ENCODE results near the gene CPD.

The CPD gene

GRCh38 chr17:30382345-30382744 is 3.6 kb downstream of the CPD start:
- no peak for TF ChIP-seq CTCF (IDR thresholded peaks at IDR 0.05; ENCODE audit: low read depth, low read length)
- H3K4me3 ChIP-seq (replicated peaks in 1 of 2; ENCODE audit: low read depth in 2 of 2, low read length in 2 of 2), result peak overlapping the region in 1 of 2 donors; percentile 87
- DNase-seq (ENCODE audit: low read depth in 2 of 2), result no peak

GRCh38 chr17:30388321-30389179 is 9.8 kb downstream of the CPD start:
- no peak overlapping the region for H3K4me3 ChIP-seq (replicated peaks in 1 of 2; ENCODE audit: low read depth in 2 of 2, low read length in 2 of 2)
- no peak for DNase-seq (ENCODE audit: low read depth in 2 of 2)
- TF ChIP-seq CTCF (IDR thresholded peaks at IDR 0.05; ENCODE audit: low read depth, low read length), result no peak

GRCh38 chr17:30389756-30390300 is 11.1 kb downstream of the CPD start:
- no peak overlapping the region for H3K4me3 ChIP-seq (replicated peaks in 1 of 2; ENCODE audit: low read depth in 2 of 2, low read length in 2 of 2)
- no peak for TF ChIP-seq CTCF (IDR thresholded peaks at IDR 0.05; ENCODE audit: low read depth, low read length)
- DNase-seq (ENCODE audit: low read depth in 2 of 2), result peak; percentile 48 to 74

GRCh38 chr17:30391534-30391933 is 12.8 kb downstream of the CPD start:
- no peak overlapping the region for H3K4me3 ChIP-seq (replicated peaks in 1 of 2; ENCODE audit: low read depth in 2 of 2, low read length in 2 of 2)
- TF ChIP-seq CTCF (IDR thresholded peaks at IDR 0.05; ENCODE audit: low read depth, low read length), result no peak
- no peak for DNase-seq (ENCODE audit: low read depth in 2 of 2)

- TF ChIP-seq CTCF (IDR thresholded peaks at IDR 0.05; ENCODE audit: low read depth, low read length), result no peak
- no peak for DNase-seq (ENCODE audit: low read depth in 2 of 2)
- H3K4me3 ChIP-seq (replicated peaks in 1 of 2; ENCODE audit: low read depth in 2 of 2, low read length in 2 of 2), result no peak overlapping the region
Observed at GRCh38 chr17:30393491-30393890, 14.8 kb downstream of the CPD start.

GRCh38 chr17:30393911-30394867 is 15.5 kb downstream of the CPD start:
- no peak for DNase-seq (ENCODE audit: low read depth in 2 of 2)
- no peak for TF ChIP-seq CTCF (IDR thresholded peaks at IDR 0.05; ENCODE audit: low read depth, low read length)
- no peak overlapping the region for H3K4me3 ChIP-seq (replicated peaks in 1 of 2; ENCODE audit: low read depth in 2 of 2, low read length in 2 of 2)

Measured in cardiac fibroblast (primary cell).